NB4 (cell line): Measurements from ENCODE around the gene ZNF275.

Experiments used
- MAX ChIP-seq: IDR thresholded peaks from 2 replicates; pipeline ENCODE4 v1.6.1; 2011; ENCODE audit warnings: low read depth, low read length
- POLR2A ChIP-seq: IDR thresholded peaks from 2 replicates; pipeline ENCODE4 v1.6.1; 2011; ENCODE audit warnings: mild to moderate bottlenecking; ENCODE audit not compliant: insufficient read length; ENCODE audit errors: extremely low read depth
- TF ChIP-seq, protein P1 (sequence below): IDR thresholded peaks from one replicate; pipeline ENCODE4 v1.5.1; 2012; ENCODE audit warnings: low read depth, low read length

DNA sequence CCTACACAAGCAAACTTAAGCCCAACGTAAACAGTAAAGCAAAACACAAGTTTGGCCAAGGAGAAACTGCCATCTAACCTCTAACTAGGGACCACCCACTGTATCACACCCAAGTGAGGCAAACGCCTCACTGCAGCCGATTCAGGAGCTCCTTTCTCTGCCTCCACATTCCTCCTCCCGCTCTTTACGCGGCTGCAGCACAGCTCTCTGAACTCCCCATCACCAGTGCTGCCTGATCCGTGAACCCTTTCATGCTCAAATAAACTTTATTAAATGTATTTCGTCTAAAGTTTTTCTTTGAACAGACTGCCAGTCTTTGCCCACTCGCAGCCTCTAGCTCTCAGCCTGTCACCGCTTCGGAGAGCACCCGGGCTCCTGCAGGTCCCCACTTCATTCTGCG is 60.7 kb downstream of the ZNF275 start:
- TF ChIP-seq, protein P1, sequence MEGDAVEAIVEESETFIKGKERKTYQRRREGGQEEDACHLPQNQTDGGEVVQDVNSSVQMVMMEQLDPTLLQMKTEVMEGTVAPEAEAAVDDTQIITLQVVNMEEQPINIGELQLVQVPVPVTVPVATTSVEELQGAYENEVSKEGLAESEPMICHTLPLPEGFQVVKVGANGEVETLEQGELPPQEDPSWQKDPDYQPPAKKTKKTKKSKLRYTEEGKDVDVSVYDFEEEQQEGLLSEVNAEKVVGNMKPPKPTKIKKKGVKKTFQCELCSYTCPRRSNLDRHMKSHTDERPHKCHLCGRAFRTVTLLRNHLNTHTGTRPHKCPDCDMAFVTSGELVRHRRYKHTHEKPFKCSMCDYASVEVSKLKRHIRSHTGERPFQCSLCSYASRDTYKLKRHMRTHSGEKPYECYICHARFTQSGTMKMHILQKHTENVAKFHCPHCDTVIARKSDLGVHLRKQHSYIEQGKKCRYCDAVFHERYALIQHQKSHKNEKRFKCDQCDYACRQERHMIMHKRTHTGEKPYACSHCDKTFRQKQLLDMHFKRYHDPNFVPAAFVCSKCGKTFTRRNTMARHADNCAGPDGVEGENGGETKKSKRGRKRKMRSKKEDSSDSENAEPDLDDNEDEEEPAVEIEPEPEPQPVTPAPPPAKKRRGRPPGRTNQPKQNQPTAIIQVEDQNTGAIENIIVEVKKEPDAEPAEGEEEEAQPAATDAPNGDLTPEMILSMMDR: no peak
- TF ChIP-seq POLR2A (no peak), MAX (no peak)
